Retinal pigment epithelial cell (primary cell): ENCODE data around the gene SPON1.

ENCODE experiments used
- DNase-seq: peaks from one replicate; pipeline ENCODE4 v3.0.0-alpha.2; 2010; ENCODE audit warnings: low read depth
- H3K4me3 ChIP-seq: 2 replicates; pipeline ENCODE4 v1.5.1; 2011; ENCODE audit warnings: mild to moderate bottlenecking, low read length, control low read depth, moderate library complexity
- CTCF ChIP-seq: conservative IDR thresholded peaks from 2 replicates; pipeline ENCODE4 v1.5.1; 2011; ENCODE audit warnings: low read depth, low read length, control low read depth, inconsistent platforms

The SPON1 gene

GRCh38 chr11:14288189-14288935, 325.8 kb downstream of the SPON1 start:
- TF ChIP-seq CTCF = no peak
- no peak for DNase-seq
- no peak overlapping the region for H3K4me3 ChIP-seq

- no peak overlapping the region for H3K4me3 ChIP-seq
- TF ChIP-seq CTCF = no peak
- no peak for DNase-seq
Observed at GRCh38 chr11:14290422-14290821, 327.9 kb downstream of the SPON1 start.

- DNase-seq = no peak
- H3K4me3 ChIP-seq = no peak overlapping the region
- no peak for TF ChIP-seq CTCF
Observed at GRCh38 chr11:14299921-14300320, 337.4 kb downstream of the SPON1 start.

GRCh38 chr11:14300661-14301304, 338.3 kb downstream of the SPON1 start:
- TF ChIP-seq CTCF = peak; percentile 89
- DNase-seq = no peak
- no peak overlapping the region for H3K4me3 ChIP-seq

- TF ChIP-seq CTCF = no peak
- no peak for DNase-seq
- H3K4me3 ChIP-seq = no peak overlapping the region
Observed at GRCh38 chr11:14304601-14305000, 342.1 kb downstream of the SPON1 start.

GRCh38 chr11:14305649-14306048, 343.1 kb downstream of the SPON1 start:
- no peak overlapping the region for H3K4me3 ChIP-seq
- no peak for TF ChIP-seq CTCF
- no peak for DNase-seq

- DNase-seq = no peak
- no peak for TF ChIP-seq CTCF
- no peak overlapping the region for H3K4me3 ChIP-seq
Observed at GRCh38 chr11:14306481-14306880, 344.0 kb downstream of the SPON1 start.
